GM12864 (cell line): Measurements from ENCODE around the gene NDUFAF3.

ENCODE experiments used
- DNase-seq: peaks from one replicate; pipeline ENCODE4 v3.0.0-alpha.2; 2011; ENCODE audit warnings: low read depth
- H3K4me3 ChIP-seq: 2 replicates; pipeline ENCODE4 v1.5.1; 2011; ENCODE audit warnings: mild to moderate bottlenecking, low read depth, low read length, control low read depth
- CTCF ChIP-seq: IDR thresholded peaks from 2 replicates; pipeline ENCODE4 v1.5.1; 2011; ENCODE audit warnings: low read depth, mild to moderate bottlenecking, moderate library complexity, low read length, control low read depth, inconsistent platforms; ENCODE audit errors: missing control alignments

NDUFAF3 gene

GRCh38 chr3:49001155-49001554 lies 20.8 kb upstream of the NDUFAF3 start:
- no peak overlapping the region for H3K4me3 ChIP-seq
- DNase-seq = no peak
- no peak for TF ChIP-seq CTCF

GRCh38 chr3:49004352-49005302 lies 17.3 kb upstream of the NDUFAF3 start:
- H3K4me3 ChIP-seq = no peak overlapping the region
- DNase-seq = no peak
- no peak for TF ChIP-seq CTCF

GRCh38 chr3:49005303-49005680 lies 16.6 kb upstream of the NDUFAF3 start:
- H3K4me3 ChIP-seq = no peak overlapping the region
- TF ChIP-seq CTCF = no peak
- DNase-seq = no peak

- no peak overlapping the region; the same call in 1 of the 2 replicates for H3K4me3 ChIP-seq
- DNase-seq = no peak
- no peak for TF ChIP-seq CTCF
Observed at GRCh38 chr3:49005998-49006397, 15.9 kb upstream of the NDUFAF3 start.

- no peak for TF ChIP-seq CTCF
Observed at GRCh38 chr3:49006408-49007067, 15.4 kb upstream of the NDUFAF3 start.

GRCh38 chr3:49007068-49007770 lies 14.7 kb upstream of the NDUFAF3 start, which contains the start of gene WDR6:
Gene WDR6, plus strand, starts transcription at chr3:49007391. Its CDS starts 41 bp downstream, at chr3:49007432.
- DNase-seq = peak; percentile 96
- H3K4me3 ChIP-seq = peak within 1 kb of the TSS; percentile 72
- peak; percentile 46 for TF ChIP-seq CTCF

More at GRCh38 chr3:49006408-49007067, 15.4 kb upstream of the NDUFAF3 start:
- DNase-seq = no peak
- H3K4me3 ChIP-seq = peak overlapping the region; percentile 72
